GM21529 (cell line): ENCODE data around the gene CCDC152.
"Not testable (repeated sequence)": the region's sequence is repeated elsewhere in the genome, so short reads cannot be mapped to it uniquely, and the experiment has no call there.

Experiments
- ATAC-seq: cut with Tn5 transposase; IDR thresholded peaks from one replicate; pipeline ENCODE4 v1.9.1; 2021; ENCODE audit not compliant: unreplicated experiment

The CCDC152 gene

GRCh38 chr5:42811591-42812446, 55.2 kb downstream of the CCDC152 start, which contains the start of gene SELENOP:
TSS of gene SELENOP (minus strand) at chr5:42811892. CDS start at chr5:42808353, 3,539 bp downstream.
- no peak for ATAC-seq

GRCh38 chr5:42812620-42813019, 56.0 kb downstream of the CCDC152 start:
- no peak for ATAC-seq

GRCh38 chr5:42813533-42813932, 56.9 kb downstream of the CCDC152 start:
- no peak for ATAC-seq

GRCh38 chr5:42816546-42816945, 59.9 kb downstream of the CCDC152 start:
- ATAC-seq = not testable (repeated sequence)

GRCh38 chr5:42819745-42820144, 63.1 kb downstream of the CCDC152 start:
- no peak for ATAC-seq

- ATAC-seq = no peak
These were observed 65.9 kb downstream of the CCDC152 start for GRCh38 chr5:42822548-42822947.

- ATAC-seq = no peak
These were observed 67.8 kb downstream of the CCDC152 start for GRCh38 chr5:42824347-42824976.

- no peak for ATAC-seq
These were observed 69.0 kb downstream of the CCDC152 start for GRCh38 chr5:42825422-42826148.

- ATAC-seq = no peak
These were observed 70.3 kb downstream of the CCDC152 start for GRCh38 chr5:42826757-42827515.

GRCh38 chr5:42828671-42829070, 72.1 kb downstream of the CCDC152 start:
- no peak for ATAC-seq

GRCh38 chr5:42830924-42831323, 74.3 kb downstream of the CCDC152 start:
- no peak for ATAC-seq

- ATAC-seq = no peak
These were observed 75.4 kb downstream of the CCDC152 start for GRCh38 chr5:42832060-42832459.

GRCh38 chr5:42836070-42836769, 79.6 kb downstream of the CCDC152 start:
- ATAC-seq = no peak

GRCh38 chr5:42837601-42838000, 81.0 kb downstream of the CCDC152 start:
- no peak for ATAC-seq

GRCh38 chr5:42839196-42839595, 82.6 kb downstream of the CCDC152 start:
- no peak for ATAC-seq

- ATAC-seq = no peak
These were observed 83.7 kb downstream of the CCDC152 start for GRCh38 chr5:42840269-42840668.

- ATAC-seq = no peak
These were observed 84.4 kb downstream of the CCDC152 start for GRCh38 chr5:42840842-42841567.

GRCh38 chr5:42842921-42843641, 86.5 kb downstream of the CCDC152 start:
- no peak for ATAC-seq
